Measurements from ENCODE around the gene MAN1C1. TPM values are rescaled to one million over a fixed set of nuclear protein-coding genes. Genes with fewer than 3 reads are reported as not detected.
A peak's percentile ranks its signal among the peaks of the same experiment; 100 is the strongest.

The MAN1C1 gene
- total and polyA plus RNA-seq, 4 donors = 4.6 to 14.7 (median 13.1) TPM

GRCh38 chr1:25685938-25686665, 69.5 kb downstream of the MAN1C1 start:
- Histone ChIP-seq H3K27me3 (ENCODE audit: control insufficient read depth in 3 of 3, insufficient read depth in 3 of 3, low read length in 2 of 3) (no peaks in the 10 kb centered on the region), H3K27ac (ENCODE audit: low read depth in 1 of 2, low read length in 1 of 2) (peak overlapping the region in 1 of 2 donors; percentile 33), H3K9ac (ENCODE audit: insufficient read depth in 1 of 2, low read length in 2 of 2) (peak overlapping the region in 1 of 2 donors; percentile 45), H3K36me3 (ENCODE audit: control insufficient read depth in 4 of 4, insufficient read depth in 4 of 4, low read length in 4 of 4) (no peaks in the 10 kb centered on the region), H3K4me3 (no peak overlapping the region), H3K9me3 (ENCODE audit: control insufficient read depth in 4 of 4, insufficient read depth in 3 of 4, low read length in 3 of 4) (no peaks in the 10 kb centered on the region), H3K4me1 (ENCODE audit: control insufficient read depth in 5 of 5, insufficient read depth in 5 of 5, low read length in 5 of 5) (peaks cover 0 to 34% (median 15%) of the 10 kb centered on the region in 5 donors)
- no peak for TF ChIP-seq CTCF (IDR thresholded peaks at IDR 0.05; ENCODE audit: control extremely low read depth, extremely low read depth)
- DNase-seq = peak; percentile 34 to 86 (median 72)
- WGBS, 2 donors = 86 to 87% methylated on average over 19 of the region's 19 CpGs
- ATAC-seq (ENCODE audit: insufficient read depth, low FRiP score) = no peak

- DNase-seq (no peak), ATAC-seq (ENCODE audit: insufficient read depth, low FRiP score) (no peak)
- Histone ChIP-seq H3K36me3 (ENCODE audit: control insufficient read depth in 4 of 4, insufficient read depth in 4 of 4, low read length in 4 of 4) (no peaks in the 10 kb centered on the region), H3K9ac (ENCODE audit: insufficient read depth in 1 of 2, low read length in 2 of 2) (no peak overlapping the region), H3K27ac (ENCODE audit: low read depth in 1 of 2, low read length in 1 of 2) (no peak overlapping the region), H3K4me3 (no peak overlapping the region), H3K4me1 (ENCODE audit: control insufficient read depth in 5 of 5, insufficient read depth in 5 of 5, low read length in 5 of 5) (peaks cover 0 to 34% (median 13%) of the 10 kb centered on the region in 5 donors), H3K27me3 (ENCODE audit: control insufficient read depth in 3 of 3, insufficient read depth in 3 of 3, low read length in 2 of 3) (no peaks in the 10 kb centered on the region), H3K9me3 (ENCODE audit: control insufficient read depth in 4 of 4, insufficient read depth in 3 of 4, low read length in 3 of 4) (no peaks in the 10 kb centered on the region)
- no peak for TF ChIP-seq CTCF (IDR thresholded peaks at IDR 0.05; ENCODE audit: control extremely low read depth, extremely low read depth)
- WGBS, 2 donors = 83 to 85% methylated on average over 6 of the region's 6 CpGs
Observed at GRCh38 chr1:25687221-25688017, 70.8 kb downstream of the MAN1C1 start.

GRCh38 chr1:25688390-25689119, 72.0 kb downstream of the MAN1C1 start:
- peak overlapping the region; percentile 8 to 47 for H3K27ac ChIP-seq (ENCODE audit: low read depth in 1 of 2, low read length in 1 of 2)
- no peak overlapping the region for H3K4me3 ChIP-seq
- peak; percentile 74 to 87 (median 85) for DNase-seq
- peak overlapping the region in 1 of 2 donors; percentile 52 for H3K9ac ChIP-seq (ENCODE audit: insufficient read depth in 1 of 2, low read length in 2 of 2)
- no peaks in the 10 kb centered on the region for H3K9me3 ChIP-seq (ENCODE audit: control insufficient read depth in 4 of 4, insufficient read depth in 3 of 4, low read length in 3 of 4)
- peaks cover 0 to 38% (median 9%) of the 10 kb centered on the region in 5 donors for H3K4me1 ChIP-seq (ENCODE audit: control insufficient read depth in 5 of 5, insufficient read depth in 5 of 5, low read length in 5 of 5)
- H3K36me3 ChIP-seq (ENCODE audit: control insufficient read depth in 4 of 4, insufficient read depth in 4 of 4, low read length in 4 of 4) = no peaks in the 10 kb centered on the region
- TF ChIP-seq CTCF (IDR thresholded peaks at IDR 0.05; ENCODE audit: control extremely low read depth, extremely low read depth) = no peak
- 68 to 74% methylated on average over 9 of the region's 9 CpGs for WGBS, 2 donors
- H3K27me3 ChIP-seq (ENCODE audit: control insufficient read depth in 3 of 3, insufficient read depth in 3 of 3, low read length in 2 of 3) = no peaks in the 10 kb centered on the region
- ATAC-seq (ENCODE audit: insufficient read depth, low FRiP score) = no peak
